Skin of body (tissue), 2 donors: Measurements from ENCODE around the gene TTLL13. TPM values are rescaled to one million over a fixed set of nuclear protein-coding genes. Genes with fewer than 3 reads are reported as not detected.

Source experiments
- DNase-seq: peaks from one replicate; lab custom pipeline; 2025; lab: John Stamatoyannopoulos, UW
- total RNA-seq: library from RNA; depleted of rRNA; stranded (reverse); fragments of >200 nt; gene quantifications from one replicate; pipeline ENCODE4 v1.2.3, GENCODE V29; 2014

TTLL13 gene
- total RNA-seq, 1 donor from 2014 or later: not detected

DNA sequence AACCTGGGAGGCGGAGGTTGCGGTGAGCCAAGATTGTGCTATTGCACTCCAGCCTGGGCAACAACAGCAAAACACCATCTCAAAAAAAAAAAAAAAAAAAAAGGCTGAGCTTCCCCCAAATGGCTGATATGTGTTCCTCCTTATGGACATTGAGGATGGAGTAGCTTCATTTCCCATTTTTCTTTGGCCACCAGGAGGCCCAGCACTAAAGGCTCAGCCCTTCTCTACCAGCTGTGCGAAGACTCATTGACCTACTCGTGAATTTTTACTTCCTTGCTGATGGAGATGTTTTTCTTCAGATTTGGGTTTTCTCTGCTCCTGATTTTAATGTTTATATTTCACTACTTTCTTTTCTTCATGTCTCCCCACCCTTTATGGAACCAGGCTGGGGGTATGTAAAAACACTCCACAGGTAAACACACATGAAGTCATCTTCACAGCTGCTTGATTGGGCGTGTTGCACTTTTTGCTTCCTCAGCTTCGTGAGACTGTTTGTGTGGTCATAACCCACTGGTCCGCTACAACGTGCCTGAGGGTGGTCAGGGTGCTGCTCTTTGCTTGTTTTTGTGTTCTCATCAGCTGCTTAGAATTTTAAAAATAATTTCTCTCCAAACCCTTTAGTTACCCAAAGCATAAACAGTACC is 34.7 kb upstream of the TTLL13 start:
- no peak for DNase-seq

DNA sequence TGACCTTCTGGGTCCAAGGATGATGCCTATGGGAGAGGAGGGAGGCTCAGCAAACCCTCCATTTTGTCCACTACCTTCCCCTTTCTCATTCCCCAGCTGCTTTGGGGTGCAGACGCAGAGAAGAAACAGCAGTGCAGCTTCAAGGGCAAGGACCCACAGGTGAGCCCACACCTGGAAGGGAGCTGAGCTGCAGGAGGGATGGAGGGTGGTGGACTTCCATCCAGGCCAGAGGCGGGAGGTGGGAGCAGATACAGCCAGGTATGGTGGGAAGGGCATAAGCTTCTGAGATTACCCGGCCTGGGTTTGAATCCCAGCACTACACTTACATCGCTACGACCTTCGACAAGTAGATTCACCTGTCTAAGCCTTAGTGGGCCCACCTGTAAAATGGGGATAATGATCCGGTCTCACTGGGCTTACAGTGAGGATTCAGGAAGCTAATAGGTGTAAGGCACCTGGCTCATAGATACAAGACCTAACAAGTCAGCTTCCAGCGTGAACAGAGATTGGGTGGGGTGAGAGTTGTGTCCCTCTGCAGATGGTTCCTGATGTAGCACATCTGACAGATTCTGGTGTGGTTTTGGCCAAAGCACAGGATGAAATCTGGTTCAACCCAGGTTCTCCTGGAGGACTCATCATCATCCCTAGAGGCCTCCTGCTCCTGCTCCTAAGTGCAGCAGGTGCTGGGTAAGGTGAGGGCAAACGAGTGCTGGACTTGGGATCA is 31.5 kb upstream of the TTLL13 start:
- DNase-seq: no peak

DNA sequence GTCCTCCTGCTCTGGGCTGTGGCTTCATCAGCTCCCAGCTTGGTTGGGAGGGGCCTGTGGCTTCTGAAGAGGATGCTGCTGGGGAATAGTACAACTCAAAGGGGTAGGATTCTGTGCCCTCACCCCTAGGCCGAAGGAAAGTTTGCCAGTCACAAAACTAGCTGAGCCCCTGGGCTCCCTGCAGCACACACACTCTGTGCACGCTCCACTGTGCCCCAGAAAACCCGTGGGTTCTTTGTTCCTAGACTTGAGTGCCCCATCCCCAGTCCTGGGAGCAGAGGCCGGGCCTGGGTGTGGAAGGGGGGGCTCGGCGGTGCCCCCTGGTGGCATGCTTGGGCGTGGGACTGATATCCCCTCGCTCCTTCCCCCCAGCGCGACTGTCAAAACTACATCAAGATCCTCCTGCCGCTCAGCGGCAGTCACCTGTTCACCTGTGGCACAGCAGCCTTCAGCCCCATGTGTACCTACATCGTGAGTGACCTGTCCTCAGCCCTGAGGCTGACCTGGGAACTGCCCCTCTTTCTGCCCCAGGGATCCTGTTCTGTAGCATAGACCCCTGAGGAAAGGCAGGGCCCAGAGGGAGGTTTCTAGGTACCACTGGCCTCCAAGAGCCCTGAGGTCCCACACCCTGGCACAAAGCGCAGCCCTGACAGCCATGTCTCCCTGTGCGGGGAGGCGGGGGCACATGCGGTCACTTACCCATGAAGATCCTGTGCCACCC is 29.8 kb upstream of the TTLL13 start:
- DNase-seq: no peak

DNA sequence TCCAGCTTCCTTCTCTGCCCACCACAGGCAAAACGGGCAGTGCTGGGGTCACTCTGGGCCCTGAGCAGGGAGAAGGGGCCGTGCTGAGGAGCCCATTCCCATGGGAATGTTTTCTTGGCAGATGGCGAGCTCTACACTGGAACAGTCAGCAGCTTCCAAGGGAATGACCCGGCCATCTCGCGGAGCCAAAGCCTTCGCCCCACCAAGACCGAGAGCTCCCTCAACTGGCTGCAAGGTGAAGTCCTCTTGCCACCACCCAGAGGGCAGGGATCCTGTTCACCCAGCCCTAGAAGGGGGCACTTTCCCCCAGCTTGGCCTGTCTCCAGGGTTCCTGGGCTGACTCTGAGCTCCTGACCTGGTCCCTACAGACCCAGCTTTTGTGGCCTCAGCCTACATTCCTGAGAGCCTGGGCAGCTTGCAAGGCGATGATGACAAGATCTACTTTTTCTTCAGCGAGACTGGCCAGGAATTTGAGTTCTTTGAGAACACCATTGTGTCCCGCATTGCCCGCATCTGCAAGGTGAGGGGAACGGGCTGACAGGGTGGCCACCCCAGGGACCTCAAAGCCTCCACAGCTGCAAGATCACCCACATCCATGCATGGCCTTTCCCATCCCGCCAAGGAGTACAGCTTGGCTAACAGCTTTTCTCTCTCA is 28.0 kb upstream of the TTLL13 start:
- no peak for DNase-seq

DNA sequence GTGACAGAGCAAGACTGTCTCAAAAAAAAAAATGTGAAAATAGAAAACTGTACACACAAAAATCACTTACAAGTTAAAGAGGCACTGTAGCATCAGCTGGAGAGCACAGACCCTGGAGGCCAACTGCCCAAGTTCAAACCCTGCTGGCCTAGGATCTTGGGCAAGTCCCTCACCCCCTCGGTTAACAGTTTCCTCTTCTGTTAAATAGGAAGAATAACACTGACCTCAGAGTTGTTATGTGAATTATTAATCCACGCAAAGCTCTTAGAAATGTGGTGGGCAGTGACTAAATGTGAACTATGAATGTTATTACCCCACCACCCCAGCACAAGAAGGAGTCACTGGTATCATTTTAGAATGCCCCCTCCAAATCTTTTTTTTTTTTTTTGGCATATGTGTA is 26.8 kb upstream of the TTLL13 start:
- no peak for DNase-seq

DNA sequence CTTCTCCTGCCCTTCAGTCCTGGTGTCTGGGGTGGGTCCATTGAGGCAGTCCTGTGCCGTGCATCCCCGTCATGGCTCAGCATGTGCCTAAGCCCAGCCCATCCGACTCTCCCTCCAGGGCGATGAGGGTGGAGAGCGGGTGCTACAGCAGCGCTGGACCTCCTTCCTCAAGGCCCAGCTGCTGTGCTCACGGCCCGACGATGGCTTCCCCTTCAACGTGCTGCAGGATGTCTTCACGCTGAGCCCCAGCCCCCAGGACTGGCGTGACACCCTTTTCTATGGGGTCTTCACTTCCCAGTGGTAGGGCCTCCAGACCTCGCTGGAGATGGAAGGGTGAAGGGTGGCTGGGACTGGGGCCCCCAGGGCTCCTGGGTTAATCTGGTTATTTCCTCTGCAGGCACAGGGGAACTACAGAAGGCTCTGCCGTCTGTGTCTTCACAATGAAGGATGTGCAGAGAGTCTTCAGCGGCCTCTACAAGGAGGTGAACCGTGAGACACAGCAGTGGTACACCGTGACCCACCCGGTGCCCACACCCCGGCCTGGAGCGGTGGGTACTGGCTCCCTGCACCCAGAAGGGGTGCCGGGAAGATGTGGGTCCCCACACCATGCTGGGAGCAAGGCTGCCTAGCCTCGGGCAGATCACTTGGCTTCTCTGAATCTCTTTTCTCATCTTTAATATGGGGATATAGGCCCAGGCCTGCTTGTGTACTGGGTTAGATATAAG is 25.8 kb upstream of the TTLL13 start:
- DNase-seq: no peak

DNA sequence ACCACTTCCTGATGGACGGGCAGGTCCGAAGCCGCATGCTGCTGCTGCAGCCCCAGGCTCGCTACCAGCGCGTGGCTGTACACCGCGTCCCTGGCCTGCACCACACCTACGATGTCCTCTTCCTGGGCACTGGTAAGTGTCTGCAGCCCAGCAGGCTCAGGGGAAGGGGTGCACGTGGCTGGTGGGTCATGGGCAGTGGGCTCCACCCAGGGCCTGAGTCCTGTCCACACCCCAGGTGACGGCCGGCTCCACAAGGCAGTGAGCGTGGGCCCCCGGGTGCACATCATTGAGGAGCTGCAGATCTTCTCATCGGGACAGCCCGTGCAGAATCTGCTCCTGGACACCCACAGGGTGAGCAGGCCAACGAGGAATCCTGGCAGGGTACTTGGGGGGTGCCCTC is 24.3 kb upstream of the TTLL13 start:
- no peak for DNase-seq

DNA sequence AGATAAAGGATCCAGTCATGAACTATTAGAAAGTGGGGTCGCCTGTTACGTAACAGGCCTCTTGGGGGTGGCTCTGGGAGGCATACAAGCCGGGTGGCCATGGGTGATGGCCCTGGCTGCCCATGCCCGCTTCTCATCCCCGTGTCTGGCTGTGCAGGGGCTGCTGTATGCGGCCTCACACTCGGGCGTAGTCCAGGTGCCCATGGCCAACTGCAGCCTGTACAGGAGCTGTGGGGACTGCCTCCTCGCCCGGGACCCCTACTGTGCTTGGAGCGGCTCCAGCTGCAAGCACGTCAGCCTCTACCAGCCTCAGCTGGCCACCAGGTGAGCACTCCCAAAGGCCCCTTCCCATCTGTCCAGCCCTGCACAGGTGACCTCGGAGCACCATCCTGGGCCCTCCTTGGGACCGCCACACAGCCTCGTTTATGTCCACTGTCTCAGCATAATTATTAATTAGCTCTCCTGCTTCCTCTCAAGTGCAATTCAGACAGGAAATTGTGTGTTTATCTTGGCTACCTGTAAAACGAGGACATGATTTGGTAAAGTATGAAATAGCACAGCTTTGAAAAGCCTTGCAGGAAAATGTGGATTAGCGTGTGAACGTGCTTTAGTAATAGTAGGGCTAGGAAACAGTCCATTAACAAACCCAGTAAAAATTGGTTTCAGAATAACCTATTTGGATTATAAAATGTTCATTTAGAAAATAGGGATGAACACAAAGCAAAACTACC is 23.7 kb upstream of the TTLL13 start:
- no peak for DNase-seq

DNA sequence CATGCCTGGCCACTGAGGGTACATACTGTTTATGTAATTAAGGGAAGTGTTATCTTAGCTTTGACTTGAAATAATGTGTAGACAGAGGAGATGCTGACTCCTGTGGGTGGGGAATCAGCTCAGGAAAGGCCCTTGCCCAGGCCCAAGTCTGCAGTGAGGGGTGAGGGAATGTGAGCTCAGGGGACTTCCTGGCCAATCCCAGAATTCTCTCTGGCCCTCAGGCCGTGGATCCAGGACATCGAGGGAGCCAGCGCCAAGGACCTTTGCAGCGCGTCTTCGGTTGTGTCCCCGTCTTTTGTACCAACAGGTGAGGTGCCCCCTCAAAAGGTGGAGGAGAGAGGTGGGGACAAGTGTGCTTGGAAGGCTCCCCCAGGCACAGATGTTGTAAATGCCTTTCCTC is 22.0 kb upstream of the TTLL13 start:
- no peak for DNase-seq

DNA sequence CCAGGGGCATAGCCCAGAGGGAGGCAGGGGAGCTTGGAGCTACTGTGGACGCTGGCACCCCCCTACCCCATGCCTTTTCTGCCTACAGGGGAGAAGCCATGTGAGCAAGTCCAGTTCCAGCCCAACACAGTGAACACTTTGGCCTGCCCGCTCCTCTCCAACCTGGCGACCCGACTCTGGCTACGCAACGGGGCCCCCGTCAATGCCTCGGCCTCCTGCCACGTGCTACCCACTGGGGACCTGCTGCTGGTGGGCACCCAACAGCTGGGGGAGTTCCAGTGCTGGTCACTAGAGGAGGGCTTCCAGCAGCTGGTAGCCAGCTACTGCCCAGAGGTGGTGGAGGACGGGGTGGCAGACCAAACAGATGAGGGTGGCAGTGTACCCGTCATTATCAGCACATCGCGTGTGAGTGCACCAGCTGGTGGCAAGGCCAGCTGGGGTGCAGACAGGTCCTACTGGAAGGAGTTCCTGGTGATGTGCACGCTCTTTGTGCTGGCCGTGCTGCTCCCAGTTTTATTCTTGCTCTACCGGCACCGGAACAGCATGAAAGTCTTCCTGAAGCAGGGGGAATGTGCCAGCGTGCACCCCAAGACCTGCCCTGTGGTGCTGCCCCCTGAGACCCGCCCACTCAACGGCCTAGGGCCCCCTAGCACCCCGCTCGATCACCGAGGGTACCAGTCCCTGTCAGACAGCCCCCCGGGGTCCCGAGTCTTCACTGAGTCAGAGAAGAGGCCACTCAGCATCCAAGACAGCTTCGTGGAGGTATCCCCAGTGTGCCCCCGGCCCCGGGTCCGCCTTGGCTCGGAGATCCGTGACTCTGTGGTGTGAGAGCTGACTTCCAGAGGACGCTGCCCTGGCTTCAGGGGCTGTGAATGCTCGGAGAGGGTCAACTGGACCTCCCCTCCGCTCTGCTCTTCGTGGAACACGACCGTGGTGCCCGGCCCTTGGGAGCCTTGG is 21.3 kb upstream of the TTLL13 start:
- DNase-seq: no peak

DNA sequence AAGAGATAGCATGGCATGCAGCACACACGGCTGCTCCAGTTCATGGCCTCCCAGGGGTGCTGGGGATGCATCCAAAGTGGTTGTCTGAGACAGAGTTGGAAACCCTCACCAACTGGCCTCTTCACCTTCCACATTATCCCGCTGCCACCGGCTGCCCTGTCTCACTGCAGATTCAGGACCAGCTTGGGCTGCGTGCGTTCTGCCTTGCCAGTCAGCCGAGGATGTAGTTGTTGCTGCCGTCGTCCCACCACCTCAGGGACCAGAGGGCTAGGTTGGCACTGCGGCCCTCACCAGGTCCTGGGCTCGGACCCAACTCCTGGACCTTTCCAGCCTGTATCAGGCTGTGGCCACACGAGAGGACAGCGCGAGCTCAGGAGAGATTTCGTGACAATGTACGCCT is 20.4 kb upstream of the TTLL13 start:
- DNase-seq: no peak

DNA sequence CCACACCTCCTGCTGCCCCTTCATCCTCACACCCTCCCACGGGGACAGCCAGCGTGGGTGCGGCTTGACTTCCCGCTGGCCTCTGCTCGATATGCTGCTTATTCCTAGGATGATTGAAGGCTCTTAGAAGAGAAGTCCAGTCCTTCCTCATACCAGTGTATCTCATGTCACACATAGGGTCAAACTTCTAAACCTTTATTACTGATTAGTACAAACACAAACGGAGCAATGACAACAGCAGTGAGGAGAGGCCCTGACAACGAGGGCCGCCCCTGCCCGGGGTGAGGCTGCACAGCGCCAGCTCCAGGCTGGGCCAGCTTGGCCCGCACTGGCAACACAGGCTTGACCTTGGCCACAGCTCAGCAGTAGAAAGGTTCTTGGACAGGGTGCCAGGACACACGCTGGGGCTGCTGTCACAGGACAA is 19.3 kb upstream of the TTLL13 start:
- no peak for DNase-seq

DNA sequence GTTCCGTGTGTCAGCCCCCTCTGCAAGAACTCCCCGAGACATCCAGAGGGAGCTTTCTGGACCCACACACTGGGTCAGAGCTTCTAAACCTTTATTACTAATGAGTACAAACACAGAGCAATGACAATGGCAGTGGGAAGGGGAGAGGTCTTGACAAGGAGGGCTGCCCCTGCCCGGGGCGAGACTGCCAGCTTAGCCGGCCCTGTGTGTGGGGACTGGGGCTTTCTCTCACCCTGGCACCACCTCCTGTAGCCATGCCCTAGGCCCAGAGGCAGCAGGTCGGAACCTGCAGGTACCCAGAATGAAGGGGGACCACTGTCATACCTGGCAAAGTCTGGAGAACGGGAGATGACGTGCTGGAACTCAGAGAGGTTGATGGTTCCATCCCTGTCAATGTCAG is 18.7 kb upstream of the TTLL13 start:
- no peak for DNase-seq

DNA sequence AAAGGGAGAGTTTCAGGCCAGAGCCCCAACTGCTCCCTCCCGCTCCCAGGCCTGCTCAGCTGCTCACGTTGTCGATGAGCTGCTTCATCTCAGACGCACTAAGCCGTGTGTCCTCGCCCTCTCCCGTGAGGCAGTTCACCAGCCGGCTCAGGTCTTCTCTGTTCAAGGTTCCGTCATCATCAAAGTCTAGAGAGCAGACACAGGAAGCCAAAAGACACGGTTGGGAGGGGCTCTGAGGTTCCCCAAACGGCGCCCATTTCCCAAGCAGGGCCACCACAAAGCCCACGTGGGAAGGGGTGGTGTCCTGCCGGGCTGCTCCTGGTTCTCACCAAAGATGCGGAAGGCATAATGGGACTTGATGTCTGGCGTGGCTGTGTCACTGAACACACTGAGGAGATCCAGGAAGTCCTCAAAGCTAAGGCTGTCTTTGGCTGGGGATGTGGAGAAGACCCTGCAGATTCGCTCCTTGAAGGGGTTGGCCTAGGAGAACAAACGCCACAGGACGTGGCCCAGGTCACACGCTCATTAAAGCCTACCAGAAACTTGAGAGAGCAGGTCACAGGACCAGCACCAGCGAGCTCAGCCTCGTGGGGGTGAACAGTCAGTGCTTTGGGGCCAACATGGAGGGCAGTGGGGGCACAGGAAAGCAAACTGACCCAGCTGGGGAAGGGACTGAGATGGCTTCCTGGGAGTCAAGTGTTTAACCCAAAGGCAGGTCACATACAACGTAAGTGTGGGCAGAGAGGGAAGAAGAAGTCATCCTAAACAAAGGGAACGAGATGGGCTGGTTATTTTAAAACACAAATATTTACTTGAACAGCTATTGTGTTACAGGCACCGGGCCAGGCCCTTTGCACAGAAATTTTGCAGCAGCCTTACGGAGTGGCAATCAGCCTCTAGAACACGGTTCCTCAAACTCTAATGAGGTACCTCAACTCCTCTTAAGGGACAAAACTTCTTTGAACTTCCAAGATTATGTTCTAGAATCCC is 18.0 kb upstream of the TTLL13 start:
- no peak for DNase-seq

DNA sequence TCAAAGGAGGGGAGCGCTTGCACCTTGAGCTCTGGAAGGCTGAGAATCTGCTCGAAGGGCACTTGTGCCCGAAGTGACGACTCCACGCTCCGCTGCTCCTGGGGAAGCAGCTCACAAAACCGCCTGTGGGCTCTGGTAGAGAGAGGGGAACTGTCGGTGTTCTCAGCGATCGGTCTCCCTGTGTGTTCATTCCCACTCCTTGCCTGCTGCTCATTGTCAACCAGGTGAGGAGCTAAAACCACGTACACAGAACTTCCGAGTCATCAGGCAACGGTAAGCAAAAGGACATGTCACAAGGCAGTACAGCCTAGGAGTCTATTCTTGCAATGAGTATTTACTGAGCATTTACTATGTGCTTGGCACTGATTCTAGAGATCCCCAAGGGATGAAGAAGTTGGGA is 17.2 kb upstream of the TTLL13 start:
- no peak for DNase-seq

DNA sequence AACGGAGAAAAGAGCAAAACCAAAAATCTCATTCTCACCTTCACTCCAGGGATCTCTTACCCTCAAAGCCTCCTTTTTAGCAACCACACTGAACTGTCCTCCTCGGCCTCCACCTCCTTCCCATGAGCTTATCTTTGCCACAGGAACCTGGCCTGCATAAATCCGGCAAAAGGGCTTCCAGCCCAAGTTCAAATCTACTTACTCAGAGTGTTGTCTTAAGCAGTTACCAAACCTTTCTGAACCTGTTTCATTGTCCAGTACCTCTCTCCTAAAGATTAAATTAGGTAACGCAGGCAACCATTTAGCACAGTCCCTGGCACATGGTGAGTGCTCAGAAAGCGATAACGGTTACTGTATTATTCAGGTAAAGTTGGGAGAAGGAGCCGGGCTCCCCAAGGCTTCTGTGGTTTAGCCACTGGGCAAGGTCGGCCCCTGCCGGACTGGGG is 16.4 kb upstream of the TTLL13 start:
- no peak for DNase-seq

DNA sequence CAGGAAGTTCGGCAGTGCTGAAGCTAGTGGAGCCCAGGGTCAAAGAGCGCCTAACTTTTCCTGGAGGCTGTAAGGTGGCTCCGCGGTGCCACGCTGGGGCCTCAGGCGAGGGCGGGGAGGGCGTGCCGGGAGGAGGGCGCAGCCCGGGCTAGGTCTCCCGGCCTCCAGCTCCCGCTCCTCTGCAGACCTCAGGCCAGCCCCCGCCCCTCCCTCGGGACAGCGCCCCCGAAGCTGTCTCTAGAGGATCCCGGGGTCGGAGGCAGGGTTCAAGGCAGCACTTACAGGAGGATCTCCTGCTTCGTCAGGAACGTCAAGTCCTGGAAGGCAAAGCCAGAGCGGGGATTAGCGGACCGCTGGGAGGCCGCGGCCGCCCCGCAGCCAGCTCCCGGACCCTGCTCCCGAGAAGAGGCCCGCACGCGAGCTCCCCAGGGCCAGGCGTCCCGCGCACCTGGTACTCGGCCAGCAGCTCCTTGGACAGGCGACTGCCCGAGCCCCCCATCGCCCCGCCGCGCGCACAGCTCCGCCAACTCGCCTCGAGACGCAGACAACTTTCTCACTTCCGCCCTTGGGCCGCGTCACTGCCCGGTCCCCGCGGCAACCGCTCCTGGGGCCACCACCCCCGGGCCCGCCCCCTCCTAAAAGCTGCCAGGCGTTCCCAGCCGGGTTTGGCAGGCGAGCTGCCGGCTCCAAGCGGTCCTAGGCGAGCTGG is 15.8 kb upstream of the TTLL13 start, which contains the start of gene CIB1:
TSS of gene CIB1 (minus strand) at position 555 of the 709 bp plus-strand sequence. CDS start at position 499, 56 bp downstream.
- DNase-seq: no peak
